HG03521 (cell line): ENCODE data around the gene RGS6.

Source experiments
- ATAC-seq: cut with Tn5 transposase; IDR thresholded peaks from one replicate; pipeline ENCODE4 v1.9.1; 2021; ENCODE audit warnings: mild to moderate bottlenecking, moderate library complexity; ENCODE audit not compliant: unreplicated experiment

The RGS6 gene

DNA sequence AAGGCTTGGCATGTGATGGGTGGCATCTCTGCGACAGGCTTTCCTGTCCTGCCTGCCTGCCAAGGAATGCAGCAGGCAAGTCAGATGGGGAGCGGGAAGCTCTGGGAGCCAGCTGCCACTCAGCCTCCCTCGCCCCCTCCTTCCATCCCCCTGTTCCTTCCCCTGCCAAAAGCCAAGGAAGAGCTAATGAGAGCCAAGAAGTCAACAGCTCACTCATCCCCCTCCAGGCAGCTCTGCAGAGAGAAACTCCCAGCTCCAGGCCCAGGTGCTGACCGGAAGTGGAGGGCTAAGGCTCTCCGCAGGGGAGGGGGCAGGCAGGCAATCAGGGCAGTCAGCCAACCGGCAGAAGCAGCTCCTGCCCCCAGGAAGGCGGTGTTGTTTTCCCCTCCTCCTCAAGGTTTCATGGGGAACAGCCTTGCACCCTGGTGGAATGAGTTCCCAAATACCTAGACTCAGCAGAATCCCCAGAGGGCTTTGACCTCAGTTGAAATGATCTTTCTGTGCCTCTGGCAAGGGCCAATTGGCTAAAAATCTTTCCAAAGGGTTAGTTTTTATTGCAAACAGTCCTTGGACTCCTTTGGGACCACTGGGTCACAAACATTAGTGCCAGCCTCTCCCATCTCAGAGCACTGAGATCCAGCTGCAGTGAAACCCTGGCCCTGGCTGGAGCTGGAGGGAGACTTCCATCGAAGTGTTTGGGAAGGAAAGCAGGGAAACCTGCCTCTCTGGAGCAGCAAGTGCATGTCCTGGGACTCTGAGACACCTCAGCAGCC, 612.6 kb downstream of the RGS6 start:
- ATAC-seq, result no peak

DNA sequence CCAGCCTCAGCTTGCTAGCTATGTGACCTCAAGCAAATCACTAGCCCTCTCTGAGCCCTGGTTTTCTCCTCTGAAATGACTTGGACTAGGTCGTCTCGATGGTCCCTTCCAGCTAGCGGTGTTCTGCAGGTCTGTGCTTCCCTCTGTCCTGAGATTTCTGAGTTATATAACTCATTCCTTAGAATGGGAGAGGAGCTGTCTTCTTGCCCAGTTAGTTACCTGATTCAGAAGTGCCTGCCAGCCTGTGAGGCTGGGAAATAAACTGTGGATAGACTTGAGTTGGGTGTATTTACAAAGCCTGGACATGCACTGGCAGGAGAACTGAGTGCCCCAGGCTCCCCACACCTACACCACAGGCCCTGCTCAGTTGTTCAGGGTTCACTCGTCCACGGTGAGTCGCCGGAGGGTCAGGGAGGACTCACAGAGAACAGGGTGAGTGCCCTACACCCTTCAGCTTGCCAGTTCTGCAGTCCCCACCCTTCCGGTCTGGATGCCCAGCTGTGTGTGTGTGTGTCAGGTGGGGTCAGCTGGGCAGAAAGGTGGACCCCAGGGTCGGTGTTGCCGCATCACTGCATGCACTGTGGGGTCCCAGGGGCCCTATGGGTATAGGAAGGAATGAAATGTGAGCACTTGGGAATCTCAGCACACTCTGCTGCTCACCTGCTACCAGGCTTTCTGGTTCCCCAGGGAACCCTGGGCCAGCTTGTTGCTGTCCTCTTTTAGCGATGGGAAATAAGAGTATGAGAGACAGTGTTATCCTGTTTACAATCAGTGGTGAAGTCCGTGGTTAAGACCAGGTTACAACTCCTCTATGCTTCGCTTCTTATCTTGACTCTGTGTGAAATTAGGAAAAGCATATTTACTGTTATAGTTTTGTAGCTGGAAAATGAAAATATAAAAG, 613.4 kb downstream of the RGS6 start:
- ATAC-seq, result no peak

GRCh38 chr14:72546344-72547016, 614.3 kb downstream of the RGS6 start:
- no peak for ATAC-seq

DNA sequence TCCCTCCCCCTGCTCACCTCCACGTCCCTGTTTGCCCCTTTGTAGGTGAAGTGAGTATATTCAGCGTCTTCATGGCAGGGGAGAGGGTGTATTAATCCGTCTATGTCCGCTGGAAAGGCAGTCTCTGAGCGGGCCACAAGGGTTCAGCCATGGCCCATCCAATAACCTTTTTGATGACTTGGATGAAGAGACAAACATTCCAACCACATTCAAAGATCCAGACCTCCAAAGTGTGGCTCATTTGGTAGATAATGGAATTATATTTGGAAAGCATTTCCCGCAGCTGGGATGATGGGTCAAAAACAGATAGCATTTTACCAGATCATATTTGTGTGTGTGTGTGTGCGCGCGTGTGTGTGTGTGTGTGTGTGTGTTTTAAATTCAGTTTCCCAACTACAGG, 615.8 kb downstream of the RGS6 start:
- ATAC-seq, result no peak

- ATAC-seq, result no peak
Observed at GRCh38 chr14:72549026-72549425, 616.8 kb downstream of the RGS6 start.

GRCh38 chr14:72549854-72550253, 617.6 kb downstream of the RGS6 start:
- no peak for ATAC-seq

- ATAC-seq, result no peak
Observed at GRCh38 chr14:72550513-72550912, 618.3 kb downstream of the RGS6 start.

- no peak for ATAC-seq
Observed at GRCh38 chr14:72552236-72552635, 620.0 kb downstream of the RGS6 start.

- no peak for ATAC-seq
Observed at GRCh38 chr14:72553161-72553560, 620.9 kb downstream of the RGS6 start.

- ATAC-seq, result no peak
Observed at GRCh38 chr14:72553656-72554055, 621.4 kb downstream of the RGS6 start.

- no peak for ATAC-seq
Observed at GRCh38 chr14:72554401-72554800, 622.2 kb downstream of the RGS6 start.

GRCh38 chr14:72554994-72555608, 622.9 kb downstream of the RGS6 start:
- ATAC-seq, result no peak

- ATAC-seq, result no peak
Observed at GRCh38 chr14:72555609-72556000, 623.4 kb downstream of the RGS6 start.

- ATAC-seq, result no peak
Observed at GRCh38 chr14:72557671-72558070, 625.4 kb downstream of the RGS6 start.

DNA sequence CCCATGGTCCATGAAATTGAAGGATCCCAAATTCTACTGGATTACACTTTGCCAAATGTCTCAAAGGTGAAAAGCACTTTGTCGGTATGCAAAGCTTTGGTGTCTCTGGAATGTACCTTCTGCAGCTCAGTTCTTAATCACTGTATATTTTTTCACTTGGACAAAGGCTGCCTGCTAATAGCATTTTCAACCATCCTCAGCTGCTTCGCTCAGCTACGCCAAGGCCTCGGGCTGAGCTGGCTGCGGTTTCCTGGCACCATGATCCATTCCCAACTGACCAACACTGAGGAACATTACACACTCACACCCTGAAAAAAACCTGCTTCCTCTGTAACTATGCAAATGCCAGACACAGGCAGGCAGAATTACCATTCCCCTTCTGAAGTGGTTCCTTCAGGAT, 626.5 kb downstream of the RGS6 start:
- no peak for ATAC-seq

- ATAC-seq, result no peak
Observed at GRCh38 chr14:72559202-72559601, 627.0 kb downstream of the RGS6 start.

- ATAC-seq, result no peak
Observed at GRCh38 chr14:72559669-72560255, 627.5 kb downstream of the RGS6 start.

- no peak for ATAC-seq
Observed at GRCh38 chr14:72560331-72560730, 628.1 kb downstream of the RGS6 start.

- ATAC-seq, result no peak
Observed at GRCh38 chr14:72560889-72561493, 628.8 kb downstream of the RGS6 start.

DNA sequence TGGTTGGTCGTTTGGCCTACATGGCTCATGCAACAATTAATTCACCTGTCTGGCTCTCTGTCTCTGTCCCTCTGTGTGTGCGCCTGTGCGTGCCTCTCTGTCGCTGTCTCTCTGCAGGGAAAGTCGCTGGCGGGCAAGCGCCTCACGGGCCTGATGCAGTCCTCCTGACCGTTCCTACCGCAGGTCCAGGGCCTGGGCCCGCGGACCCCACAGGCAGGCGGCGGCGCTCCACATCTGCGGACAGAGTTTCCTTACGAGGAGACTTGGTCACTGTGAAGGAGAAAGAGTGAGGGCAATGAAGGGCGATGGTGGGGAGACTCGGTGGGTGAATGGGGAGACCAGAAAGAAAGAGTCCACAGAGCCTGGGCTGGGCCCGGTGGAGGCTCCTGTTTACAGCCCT, 630.1 kb downstream of the RGS6 start:
- no peak for ATAC-seq
